Trophoblast cell (in vitro differentiated cells and primary cell): Measurements from ENCODE around the gene NDUFAF2.

Experiments used
- DNase-seq, 2 donors: peaks; one replicate each; pipeline ENCODE4 v3.0.0-alpha.2; 2016
- H2AFZ ChIP-seq: 2 replicates; pipeline ENCODE4 v1.6.1; 2013; ENCODE audit warnings: low read length, moderate library complexity, mild to moderate bottlenecking; ENCODE audit not compliant: insufficient read depth, poor library complexity
- H2AK5ac ChIP-seq: 2 replicates; pipeline ENCODE4 v1.6.1; 2013; ENCODE audit warnings: mild to moderate bottlenecking, low read length
- H2BK120ac ChIP-seq: 2 replicates; pipeline ENCODE4 v1.6.1; 2013; ENCODE audit warnings: low read length, mild to moderate bottlenecking, moderate library complexity; ENCODE audit not compliant: insufficient read depth, poor library complexity
- H2BK12ac ChIP-seq: 2 replicates; pipeline ENCODE4 v1.6.1; 2013; ENCODE audit warnings: mild to moderate bottlenecking, low read length, moderate library complexity
- H2BK5ac ChIP-seq: 2 replicates; pipeline ENCODE4 v1.6.1; 2013; ENCODE audit warnings: low read length, low read depth, moderate library complexity, mild to moderate bottlenecking; ENCODE audit not compliant: poor library complexity
- H3K14ac ChIP-seq: 2 replicates; pipeline ENCODE4 v1.6.1; 2013; ENCODE audit warnings: mild to moderate bottlenecking, low read length
- H3K18ac ChIP-seq: 2 replicates; pipeline ENCODE4 v1.6.1; 2013; ENCODE audit warnings: mild to moderate bottlenecking, low read length
- H3K23ac ChIP-seq: 2 replicates; pipeline ENCODE4 v1.6.1; 2013; ENCODE audit warnings: low read length
- H3K27ac ChIP-seq: 2 replicates; pipeline ENCODE4 v1.5.1; 2013; ENCODE audit warnings: low read depth, mild to moderate bottlenecking, inconsistent platforms, low read length, moderate library complexity
- H3K27me3 ChIP-seq: 2 replicates; pipeline ENCODE4 v1.6.1; 2013; ENCODE audit warnings: inconsistent platforms, mild to moderate bottlenecking, low read length, moderate library complexity; ENCODE audit not compliant: insufficient read depth
- H3K36me3 ChIP-seq, 2 experiments: 1 replicate in 1 of 2; 2 replicates in 1 of 2; pipeline ENCODE4 v1.6.1; 2013; ENCODE audit warnings: low read length in 2 of 2, mild to moderate bottlenecking in 2 of 2, moderate library complexity in 1 of 2; ENCODE audit not compliant: insufficient read depth in 2 of 2, control insufficient read depth in 1 of 2
- H3K4ac ChIP-seq: 2 replicates; pipeline ENCODE4 v1.6.1; 2013; ENCODE audit warnings: low read depth, mild to moderate bottlenecking, low read length, moderate library complexity
- H3K4me1 ChIP-seq, 2 experiments: 1 replicate in 1 of 2; 2 replicates in 1 of 2; pipeline ENCODE4 v1.6.1; 2013; ENCODE audit warnings: low read length in 2 of 2, mild to moderate bottlenecking in 2 of 2, moderate library complexity in 1 of 2; ENCODE audit not compliant: insufficient read depth in 2 of 2, control insufficient read depth in 1 of 2
- H3K4me2 ChIP-seq: 2 replicates; pipeline ENCODE4 v1.6.1; 2013; ENCODE audit warnings: inconsistent platforms, mild to moderate bottlenecking, low read length, moderate library complexity
- H3K4me3 ChIP-seq: 2 replicates; pipeline ENCODE4 v1.5.1; 2013; ENCODE audit warnings: mild to moderate bottlenecking, low read depth, low read length, inconsistent platforms
- H3K79me1 ChIP-seq: one replicate; pipeline ENCODE4 v1.6.1; 2013; ENCODE audit warnings: low read length
- H3K79me2 ChIP-seq: 2 replicates; pipeline ENCODE4 v1.6.1; 2013; ENCODE audit warnings: low read length, mild to moderate bottlenecking; ENCODE audit not compliant: control insufficient read depth, insufficient read depth, poor library complexity
- H3K9ac ChIP-seq: 2 replicates; pipeline ENCODE4 v1.6.1; 2013; ENCODE audit warnings: mild to moderate bottlenecking, low read length
- H3K9me3 ChIP-seq: 2 replicates; pipeline ENCODE4 v1.6.1; 2013; ENCODE audit warnings: low read depth, mild to moderate bottlenecking, control low read depth, inconsistent platforms, low read length; ENCODE audit not compliant: insufficient read depth
- H4K12ac ChIP-seq: 2 replicates; pipeline ENCODE4 v1.6.1; 2013; ENCODE audit warnings: low read depth, mild to moderate bottlenecking, low read length, moderate library complexity
- H4K8ac ChIP-seq: 2 replicates; pipeline ENCODE4 v1.6.1; 2013; ENCODE audit warnings: low read depth, mild to moderate bottlenecking, low read length, moderate library complexity
- H4K91ac ChIP-seq: one replicate; pipeline ENCODE4 v1.6.1; 2013; ENCODE audit warnings: low read depth, mild to moderate bottlenecking, low read length, moderate library complexity
- WGBS: extraction: QIAGEN DNeasy Blood & Tissue Kit; methylation state at CpG from one replicate; pipeline ENCODE4 v1.1.7; 2013; ENCODE audit warnings: missing lambda C conversion rate; ENCODE audit not compliant: insufficient read length, insufficient coverage; ENCODE audit errors: extremely low coverage; 5-methylcytosine and 5-hydroxymethylcytosine counted together

Gene NDUFAF2

GRCh38 chr5:61200582-61201155 is 255.7 kb downstream of the NDUFAF2 start:
- Histone ChIP-seq H3K27ac (no peak overlapping the region), H3K4ac (no peak overlapping the region), H2AFZ (no peak overlapping the region), H3K9ac (no peak overlapping the region), H3K4me2 (no peak overlapping the region), H3K9me3 (peaks cover 3% of the 10 kb centered on the region), H3K4me1 (no peaks in the 10 kb centered on the region), H3K79me2 (no peaks in the 10 kb centered on the region), H3K27me3 (no peaks in the 10 kb centered on the region), H2AK5ac (no peak overlapping the region), H4K8ac (no peak overlapping the region), H2BK12ac (no peak overlapping the region), H3K14ac (no peak overlapping the region), H3K36me3 (peaks cover 0 to 2% of the 10 kb centered on the region in 2 experiments), H4K91ac (no peak overlapping the region), H3K18ac (no peak overlapping the region), H2BK120ac (no peak overlapping the region), H4K12ac (no peak overlapping the region), H2BK5ac (no peak overlapping the region), H3K4me3 (no peak overlapping the region), H3K79me1 (no peaks in the 10 kb centered on the region), H3K23ac (no peak overlapping the region)
- DNase-seq, result no peak
- WGBS, result no CpG with 5 or more reads among the region's 8 CpGs

GRCh38 chr5:61202213-61202612 is 257.2 kb downstream of the NDUFAF2 start:
- H3K27me3 ChIP-seq, result no peaks in the 10 kb centered on the region
- H2BK12ac ChIP-seq, result no peak overlapping the region
- H3K9me3 ChIP-seq, result peaks cover 3% of the 10 kb centered on the region
- no CpG with 5 or more reads among the region's 2 CpGs for WGBS
- H3K4me3 ChIP-seq, result no peak overlapping the region
- H3K79me1 ChIP-seq, result no peaks in the 10 kb centered on the region
- H2BK5ac ChIP-seq, result no peak overlapping the region
- DNase-seq, result no peak
- no peak overlapping the region for H3K23ac ChIP-seq
- H2AFZ ChIP-seq, result no peak overlapping the region
- no peak overlapping the region for H3K18ac ChIP-seq
- no peak overlapping the region for H3K4ac ChIP-seq
- H2BK120ac ChIP-seq, result no peak overlapping the region
- H3K27ac ChIP-seq, result no peak overlapping the region
- no peak overlapping the region for H3K14ac ChIP-seq
- peaks cover 0 to 2% of the 10 kb centered on the region in 2 experiments for H3K36me3 ChIP-seq
- no peak overlapping the region for H3K4me2 ChIP-seq
- H3K9ac ChIP-seq, result no peak overlapping the region
- H3K79me2 ChIP-seq, result no peaks in the 10 kb centered on the region
- no peak overlapping the region for H4K12ac ChIP-seq
- no peak overlapping the region for H4K91ac ChIP-seq
- no peaks in the 10 kb centered on the region for H3K4me1 ChIP-seq
- H4K8ac ChIP-seq, result no peak overlapping the region
- no peak overlapping the region for H2AK5ac ChIP-seq
